DMS 273 treated with DMSO at 0.1 percent for 48 hours (cell line): ENCODE data around the gene LIMCH1.

ENCODE experiments used
- DNase-seq: peaks from one replicate; lab custom pipeline; 2025; lab: John Stamatoyannopoulos, UW

The LIMCH1 gene

GRCh38 chr4:41602886-41603498, 65.0 kb downstream of the LIMCH1 start:
- DNase-seq: no peak

DNA sequence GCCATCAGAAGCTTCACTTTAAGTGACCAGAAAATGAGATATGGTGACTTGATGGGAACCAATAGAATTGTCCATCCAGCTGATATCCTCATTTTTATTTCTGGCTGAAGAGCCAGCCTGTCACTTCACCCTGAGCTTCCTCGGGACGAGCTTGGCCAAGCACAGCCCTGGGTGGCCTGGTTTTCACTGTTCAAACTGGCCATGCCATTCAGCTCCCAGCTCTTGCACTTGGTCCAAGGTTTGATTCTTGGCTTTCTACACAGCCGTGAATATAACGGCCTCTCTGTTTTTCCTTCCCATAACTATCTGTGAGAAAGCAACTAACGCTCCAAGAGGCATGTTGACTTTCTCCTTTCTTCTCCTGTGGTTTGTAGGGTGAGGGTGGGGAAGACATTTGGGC, 71.9 kb downstream of the LIMCH1 start:
- DNase-seq: no peak

GRCh38 chr4:41610474-41610873, 72.5 kb downstream of the LIMCH1 start:
- DNase-seq: no peak

- DNase-seq: no peak
These were observed 73.3 kb downstream of the LIMCH1 start for GRCh38 chr4:41611124-41611838.

DNA sequence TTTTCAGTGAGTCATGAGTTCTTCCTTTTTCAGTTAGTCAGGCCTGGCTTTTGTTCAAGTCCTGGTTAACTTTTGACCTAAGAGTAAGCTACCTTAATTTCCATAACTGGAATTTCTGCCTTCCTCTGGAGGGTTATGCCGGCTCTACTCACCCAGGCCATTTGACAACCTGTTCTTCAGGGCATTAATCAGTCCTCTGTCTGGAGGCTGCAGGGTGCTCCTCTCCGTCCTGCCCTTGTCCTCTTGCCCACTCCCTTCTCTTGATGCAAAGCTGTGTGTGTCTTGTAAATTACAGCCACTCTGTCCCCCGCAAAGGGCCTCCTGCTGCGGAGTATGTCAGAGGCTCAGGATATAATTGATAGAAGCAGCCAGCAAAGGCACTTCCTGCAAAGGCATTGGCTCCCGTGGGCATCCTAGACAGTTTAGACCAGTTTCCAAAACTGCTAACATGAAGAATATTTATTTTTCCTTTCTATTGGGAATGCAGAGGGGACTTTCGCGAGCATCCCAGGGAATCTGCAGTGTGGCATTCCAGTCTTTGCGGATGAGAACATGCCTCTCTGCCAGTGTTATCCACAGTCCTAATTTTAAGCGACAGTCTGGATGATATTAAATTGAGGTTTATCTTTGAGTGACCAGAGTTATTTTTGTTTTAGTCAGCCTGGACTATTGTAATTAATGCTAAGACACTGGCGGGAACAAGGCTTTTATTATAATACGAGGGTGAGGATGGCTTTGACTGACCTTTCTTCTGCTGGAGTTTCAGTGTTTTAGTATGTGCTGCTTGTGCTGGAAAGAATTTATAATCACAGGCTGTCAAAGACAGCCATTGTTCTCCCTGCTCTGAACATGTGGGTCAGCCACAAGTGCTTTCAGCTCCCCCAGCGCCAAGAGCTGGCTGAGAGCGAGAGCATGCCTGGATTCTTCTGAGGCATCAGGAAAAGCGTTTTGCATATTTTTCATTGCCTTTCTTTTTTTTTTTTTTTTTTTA, 74.2 kb downstream of the LIMCH1 start:
- no peak for DNase-seq

DNA sequence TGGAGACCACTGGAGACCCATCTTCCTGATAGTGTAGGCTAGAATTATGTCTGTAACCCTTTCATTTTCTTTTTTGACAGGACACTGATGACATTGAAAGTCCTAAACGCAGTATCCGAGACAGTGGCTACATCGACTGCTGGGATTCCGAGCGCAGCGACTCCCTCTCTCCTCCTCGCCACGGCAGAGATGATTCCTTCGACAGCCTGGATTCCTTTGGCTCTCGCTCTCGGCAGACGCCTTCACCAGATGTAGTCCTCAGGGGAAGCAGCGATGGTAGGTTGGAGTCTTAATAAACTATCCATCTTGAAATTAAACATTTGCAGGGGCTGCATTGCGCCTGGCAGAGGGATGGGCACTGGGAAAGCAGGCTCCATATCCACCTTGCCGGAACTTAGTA, 75.4 kb downstream of the LIMCH1 start:
- no peak for DNase-seq

GRCh38 chr4:41613821-41614220, 75.9 kb downstream of the LIMCH1 start:
- no peak for DNase-seq

DNA sequence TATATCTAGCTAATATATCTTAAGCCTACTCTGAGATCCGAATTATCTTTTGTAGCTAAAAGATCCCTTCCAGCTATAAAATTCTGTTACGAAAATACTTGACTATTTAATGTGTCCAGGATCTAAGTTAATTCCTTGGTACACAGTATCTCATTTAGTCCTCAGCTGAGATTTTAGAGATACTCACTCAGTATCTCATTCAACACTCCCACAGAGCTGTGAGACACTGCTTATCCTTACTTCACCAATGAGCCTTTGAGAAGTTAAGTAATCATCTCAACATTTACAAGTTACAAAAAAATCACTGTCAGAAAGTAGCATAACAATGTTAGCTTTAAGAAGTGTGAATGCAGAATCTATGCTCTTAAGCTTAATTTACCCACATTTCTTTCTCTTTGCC, 76.6 kb downstream of the LIMCH1 start:
- no peak for DNase-seq

DNA sequence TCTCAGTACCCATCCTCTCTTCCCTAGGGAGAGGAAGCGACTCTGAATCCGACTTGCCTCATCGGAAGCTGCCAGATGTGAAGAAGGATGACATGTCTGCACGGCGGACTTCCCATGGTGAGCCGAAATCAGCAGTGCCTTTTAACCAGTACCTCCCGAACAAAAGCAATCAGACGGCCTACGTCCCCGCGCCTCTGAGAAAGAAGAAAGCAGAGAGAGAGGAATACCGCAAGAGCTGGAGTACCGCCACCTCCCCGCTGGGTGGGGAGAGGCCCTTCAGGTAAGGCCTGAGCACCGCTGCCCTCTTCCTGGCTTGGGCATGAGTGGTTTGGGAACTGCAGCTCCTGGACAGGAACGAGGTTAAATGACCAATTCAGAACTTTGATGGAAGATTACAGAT, 81.2 kb downstream of the LIMCH1 start:
- DNase-seq: no peak

GRCh38 chr4:41620594-41621256, 82.8 kb downstream of the LIMCH1 start:
- no peak for DNase-seq

GRCh38 chr4:41622787-41623186, 84.8 kb downstream of the LIMCH1 start:
- no peak for DNase-seq

DNA sequence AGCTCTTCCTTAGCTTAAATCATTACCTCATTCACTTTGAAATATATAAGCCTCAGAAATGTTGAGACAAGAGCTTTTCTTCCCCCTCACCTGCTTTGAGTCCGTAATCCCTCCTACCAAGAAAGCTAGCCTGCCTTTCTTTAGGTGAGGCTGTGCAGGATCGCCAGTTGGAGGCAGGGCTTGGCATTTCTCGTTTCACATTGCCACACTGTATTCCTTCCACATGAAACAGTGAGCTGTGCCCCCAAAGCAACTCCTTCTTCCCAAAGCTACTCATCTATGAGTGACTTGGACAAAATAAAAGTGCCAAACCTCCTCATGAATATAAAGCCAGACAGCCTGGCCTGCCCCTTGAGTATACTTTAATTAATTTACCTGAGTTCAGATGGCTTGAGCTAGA, 86.8 kb downstream of the LIMCH1 start:
- DNase-seq: no peak

- DNase-seq: no peak
These were observed 87.6 kb downstream of the LIMCH1 start for GRCh38 chr4:41625531-41625930.

- no peak for DNase-seq
These were observed 91.0 kb downstream of the LIMCH1 start for GRCh38 chr4:41628936-41629335.

- DNase-seq: no peak
These were observed 93.6 kb downstream of the LIMCH1 start for GRCh38 chr4:41631523-41631922.

DNA sequence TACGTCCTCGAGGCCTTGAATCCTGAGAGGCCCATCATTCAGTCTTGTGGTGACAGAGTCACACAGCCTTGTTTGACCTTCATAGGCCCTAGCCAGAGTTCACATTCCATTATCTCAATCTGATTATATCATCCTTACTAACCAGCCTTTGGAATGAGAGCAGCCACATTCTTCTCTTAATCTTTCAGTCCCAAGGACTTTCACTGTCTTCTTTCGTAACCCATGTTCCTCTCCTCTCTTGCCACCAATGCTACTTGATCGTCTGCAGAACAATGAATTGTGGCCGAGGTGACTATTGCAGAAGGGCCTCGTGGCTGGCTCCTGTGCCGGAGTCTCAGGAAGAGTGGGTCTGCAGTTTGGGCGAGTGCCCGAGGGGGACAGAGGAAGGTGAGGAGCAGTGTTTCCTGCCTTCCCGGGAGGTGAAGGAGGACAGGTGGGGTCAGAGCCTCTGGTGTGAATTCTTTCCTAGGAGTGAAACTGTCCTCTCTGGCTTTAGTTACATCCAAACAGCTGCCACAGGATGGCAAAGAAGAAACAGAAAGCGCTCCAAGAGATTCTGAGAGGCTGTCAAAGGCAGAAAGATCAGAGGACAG, 94.6 kb downstream of the LIMCH1 start:
- DNase-seq: no peak

DNA sequence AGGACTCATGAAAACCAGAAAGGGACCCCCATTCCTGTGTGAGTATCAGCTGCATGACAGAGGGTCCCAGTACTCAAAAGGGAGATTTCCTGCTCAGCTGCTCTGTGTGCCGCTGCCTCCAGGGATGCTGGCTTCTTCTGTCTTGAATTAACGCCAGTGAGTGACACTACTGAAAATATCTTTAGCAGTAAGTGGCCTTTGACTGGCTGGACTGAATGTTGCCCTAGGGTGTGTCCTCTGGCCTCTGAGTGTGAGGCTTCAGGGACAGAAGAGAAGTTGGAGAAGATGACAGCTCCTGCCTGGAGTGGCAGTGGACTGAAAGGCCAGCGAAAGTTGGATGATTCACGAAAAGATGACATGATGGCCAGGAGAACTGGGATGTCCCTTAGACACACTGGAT, 95.4 kb downstream of the LIMCH1 start:
- no peak for DNase-seq

DNA sequence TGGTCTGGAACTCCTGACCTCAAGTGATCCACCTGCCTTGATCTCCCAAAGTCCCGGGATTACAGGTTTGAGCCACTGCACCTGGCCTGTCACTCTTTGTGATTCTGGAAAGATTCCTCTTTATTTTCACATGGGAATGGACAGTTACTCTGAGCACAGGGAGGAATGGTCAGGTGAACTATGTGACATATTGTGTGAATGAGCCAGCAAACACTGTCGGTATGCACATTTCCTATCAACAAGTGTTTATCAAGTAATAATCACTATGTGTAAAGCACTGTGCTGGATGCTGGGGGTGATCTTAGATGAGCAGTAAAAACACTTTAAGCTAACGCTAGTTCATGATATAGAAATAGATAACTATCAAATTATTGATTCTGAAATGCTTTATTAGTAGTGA, 97.5 kb downstream of the LIMCH1 start:
- no peak for DNase-seq

- no peak for DNase-seq
These were observed 100.2 kb downstream of the LIMCH1 start for GRCh38 chr4:41638203-41638602.

DNA sequence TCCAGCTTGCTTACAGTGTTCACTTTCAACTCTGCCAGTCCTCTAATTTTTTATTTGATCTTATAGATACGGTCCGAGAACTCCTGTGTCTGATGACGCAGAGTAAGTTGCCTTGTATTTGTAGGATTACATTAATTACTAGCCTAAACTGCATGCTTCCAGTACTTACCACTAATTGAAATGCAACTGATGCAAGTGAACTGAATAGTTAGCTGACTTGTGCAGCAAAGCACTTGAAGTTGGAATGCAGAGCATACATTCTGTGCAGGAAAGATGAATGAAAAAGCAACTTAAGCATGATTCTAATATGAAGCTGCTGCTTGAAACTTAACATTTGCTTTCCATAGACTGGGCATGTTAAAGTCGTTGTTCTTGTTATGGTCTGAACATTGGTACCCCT, 100.9 kb downstream of the LIMCH1 start:
- DNase-seq: no peak

DNA sequence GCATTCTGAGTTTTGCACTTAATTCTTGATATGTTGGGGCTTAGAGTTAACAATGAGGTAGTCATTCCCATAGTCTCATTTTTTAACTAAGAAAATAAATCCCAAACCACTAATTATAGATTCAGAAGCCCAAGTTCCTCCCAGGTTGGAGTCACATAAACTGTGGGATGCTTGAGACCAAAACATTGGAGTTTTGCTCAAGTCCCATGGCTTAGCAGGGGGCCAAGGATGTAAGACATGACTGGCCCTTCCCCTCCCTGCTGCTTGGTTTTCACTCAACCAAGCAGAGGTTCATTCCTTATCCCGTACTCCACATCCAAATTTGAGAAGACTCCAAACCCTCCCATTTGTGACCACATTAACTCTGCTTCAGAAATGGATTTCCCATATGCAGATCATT, 101.3 kb downstream of the LIMCH1 start:
- DNase-seq: no peak

- no peak for DNase-seq
These were observed 102.9 kb downstream of the LIMCH1 start for GRCh38 chr4:41640906-41641305.
